Dermis blood vessel endothelial cell (primary cell): ENCODE results near the gene POLD4. TPM values are rescaled to one million over a fixed set of nuclear protein-coding genes. Genes with fewer than 3 reads are reported as not detected.

Source experiments
- DNase-seq: peaks from one replicate; pipeline ENCODE4 v3.0.0; 2010
- total RNA-seq: library from RNA; depleted of rRNA; stranded (reverse); fragments of >200 nt; gene quantifications from 2 replicates; pipeline ENCODE4 v1.2.3, GENCODE V29; 2014

Gene POLD4
- total RNA-seq, 1 donor from 2014 or later = 54.1 TPM

- DNase-seq = no peak
These were observed 34.2 kb upstream of the POLD4 start for GRCh38 chr11:67387518-67387917.

- no peak for DNase-seq
These were observed 33.7 kb upstream of the POLD4 start for GRCh38 chr11:67387069-67387468.

- peak; percentile 61 for DNase-seq
These were observed 31.6 kb upstream of the POLD4 start for GRCh38 chr11:67384851-67385366.

- DNase-seq = peak; percentile 88
These were observed 29.2 kb upstream of the POLD4 start for GRCh38 chr11:67382276-67383136.

- no peak for DNase-seq
These were observed 28.1 kb upstream of the POLD4 start for GRCh38 chr11:67381244-67381972.

GRCh38 chr11:67379061-67380058, 26.0 kb upstream of the POLD4 start:
- no peak for DNase-seq

GRCh38 chr11:67378544-67378943, 25.2 kb upstream of the POLD4 start:
- no peak for DNase-seq

- no peak for DNase-seq
These were observed 23.8 kb upstream of the POLD4 start for GRCh38 chr11:67376873-67377808.

- no peak for DNase-seq
These were observed 22.9 kb upstream of the POLD4 start for GRCh38 chr11:67376063-67376820.

GRCh38 chr11:67375320-67376055, 22.1 kb upstream of the POLD4 start:
- no peak for DNase-seq

- no peak for DNase-seq
These were observed 21.4 kb upstream of the POLD4 start for GRCh38 chr11:67374571-67375281.

GRCh38 chr11:67373648-67374570, 20.6 kb upstream of the POLD4 start:
- peak; percentile 90 for DNase-seq

GRCh38 chr11:67372993-67373647, 19.8 kb upstream of the POLD4 start, which contains the start of gene CLCF1:
Gene CLCF1 (minus strand): TSS chr11:67373598. CDS start chr11:67373539, 59 bp downstream.
- peak; percentile 68 for DNase-seq

- no peak for DNase-seq
These were observed 19.1 kb upstream of the POLD4 start for GRCh38 chr11:67372321-67372992.

GRCh38 chr11:67371911-67372320, 18.6 kb upstream of the POLD4 start:
- DNase-seq = no peak

GRCh38 chr11:67371189-67371910, 18.0 kb upstream of the POLD4 start:
- DNase-seq = peak; percentile 70
